Activated T-helper 2 cell treated with anti-CD3 and anti-CD28 coated beads, Interferon-gamma antibody, Interleukin-2, Interleukin-4, amounts not matched to agents 10 μg/mL and 5 μg/mL and 100 μg/mL, durations not matched to agents 14 hours and 24 hours and 36 hours (primary cell): ENCODE measurements around the gene RREB1. TPM values are rescaled to one million over a fixed set of nuclear protein-coding genes. Genes with fewer than 3 reads are reported as not detected.
"Not testable (repeated sequence)": the region's sequence is repeated elsewhere in the genome, so short reads cannot be mapped to it uniquely, and the experiment has no call there.

Experiments
- DNase-seq: peaks from one replicate; pipeline ENCODE4 v3.0.0; 2021; ENCODE audit warnings: low spot score
- H3K27ac Mint-ChIP-seq: one replicate; pipeline ENCODE4 v1.8.0; 2021; ENCODE audit warnings: mixed read lengths
- H3K27me3 Mint-ChIP-seq: one replicate; pipeline ENCODE4 v1.8.0; 2021; ENCODE audit warnings: low read depth, mixed read lengths
- H3K36me3 Mint-ChIP-seq: one replicate; pipeline ENCODE4 v1.8.0; 2021; ENCODE audit warnings: low read depth, mixed read lengths
- H3K4me1 Mint-ChIP-seq: one replicate; pipeline ENCODE4 v1.8.0; 2021; ENCODE audit warnings: low read depth, mixed read lengths
- H3K4me3 Mint-ChIP-seq: one replicate; pipeline ENCODE4 v1.8.0; 2021; ENCODE audit warnings: low read depth, mild to moderate bottlenecking, moderate library complexity, mixed read lengths
- H3K9me3 Mint-ChIP-seq: one replicate; pipeline ENCODE4 v1.8.0; 2021; ENCODE audit warnings: mixed read lengths
- intact Hi-C: fragments of 100-400 bp; cut with micrococcal nuclease; formaldehyde crosslinking; loops from one replicate; pipeline ENCODE4 v1.15.1; 2023
- total RNA-seq: library from RNA; stranded (reverse); gene quantifications from 2 replicates; pipeline ENCODE4 v1.2.3, GENCODE V29; 2022

RREB1 gene
- total RNA-seq, 1 donor from 2014 or later = 23.1 TPM

DNA sequence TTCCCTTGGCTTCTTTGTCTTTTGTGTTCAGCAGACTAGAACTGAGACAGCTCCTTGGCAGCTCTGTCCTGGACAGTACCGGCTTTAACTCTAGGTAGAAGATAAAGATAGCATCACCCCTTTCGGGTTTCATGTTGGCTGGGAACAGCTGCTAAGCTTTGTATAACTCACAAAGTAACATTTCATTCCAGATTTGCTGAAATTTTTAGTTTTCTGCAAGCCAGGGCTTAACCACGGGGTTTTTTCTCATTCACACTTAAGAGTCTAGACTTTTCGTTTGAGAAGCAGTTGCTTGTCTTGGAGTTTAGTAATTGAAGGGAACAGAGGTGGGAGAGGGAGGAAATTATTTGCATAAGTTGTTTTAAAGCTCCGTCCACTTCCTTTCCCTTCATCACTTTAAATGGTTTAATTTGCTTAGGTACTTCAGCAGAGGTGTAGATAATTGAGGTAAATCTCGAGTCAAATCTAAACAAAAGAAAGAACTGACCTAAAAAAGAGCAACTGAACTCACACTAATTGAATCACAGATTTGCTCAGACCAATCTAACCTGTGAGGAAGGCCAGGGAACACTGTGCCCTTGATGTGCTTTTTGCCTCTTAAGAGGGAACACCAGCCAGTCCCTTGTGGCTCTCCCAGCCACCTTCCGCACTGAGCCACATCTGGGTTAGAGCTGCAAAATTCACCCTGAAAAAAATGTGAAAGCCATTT, 48.3 kb downstream of the RREB1 start:
- no peaks in the 10 kb centered on the region for H3K9me3 Mint-ChIP-seq
- H3K27me3 Mint-ChIP-seq = no peaks in the 10 kb centered on the region
- H3K4me1 Mint-ChIP-seq = peaks cover 54% of the 10 kb centered on the region
- no peak for DNase-seq
- H3K36me3 Mint-ChIP-seq = peaks cover 20% of the 10 kb centered on the region
- H3K27ac Mint-ChIP-seq = peak overlapping the region; percentile 48
- intact Hi-C loops = loop anchor here (2.0 kb wide), 1 partner anchor 19 kb away; no protein-coding TSS in a partner anchor
- H3K4me3 Mint-ChIP-seq = no peak overlapping the region

- intact Hi-C loops = no loop called here
- Mint-ChIP-seq H3K27ac (no peak overlapping the region), H3K4me1 (peaks cover 56% of the 10 kb centered on the region), H3K4me3 (no peak overlapping the region), H3K27me3 (no peaks in the 10 kb centered on the region), H3K36me3 (peaks cover 20% of the 10 kb centered on the region), H3K9me3 (no peaks in the 10 kb centered on the region)
- no peak for DNase-seq
Measured at GRCh38 chr6:7156643-7157278, 49.0 kb downstream of the RREB1 start.

- DNase-seq, H3K9me3 Mint-ChIP-seq, H3K27ac Mint-ChIP-seq, intact Hi-C loops, H3K27me3 Mint-ChIP-seq, H3K4me3 Mint-ChIP-seq: not testable (repeated sequence)
- peaks cover 56% of the 10 kb centered on the region for H3K4me1 Mint-ChIP-seq
- H3K36me3 Mint-ChIP-seq = peaks cover 20% of the 10 kb centered on the region
Measured at GRCh38 chr6:7157307-7157706, 49.5 kb downstream of the RREB1 start.

DNA sequence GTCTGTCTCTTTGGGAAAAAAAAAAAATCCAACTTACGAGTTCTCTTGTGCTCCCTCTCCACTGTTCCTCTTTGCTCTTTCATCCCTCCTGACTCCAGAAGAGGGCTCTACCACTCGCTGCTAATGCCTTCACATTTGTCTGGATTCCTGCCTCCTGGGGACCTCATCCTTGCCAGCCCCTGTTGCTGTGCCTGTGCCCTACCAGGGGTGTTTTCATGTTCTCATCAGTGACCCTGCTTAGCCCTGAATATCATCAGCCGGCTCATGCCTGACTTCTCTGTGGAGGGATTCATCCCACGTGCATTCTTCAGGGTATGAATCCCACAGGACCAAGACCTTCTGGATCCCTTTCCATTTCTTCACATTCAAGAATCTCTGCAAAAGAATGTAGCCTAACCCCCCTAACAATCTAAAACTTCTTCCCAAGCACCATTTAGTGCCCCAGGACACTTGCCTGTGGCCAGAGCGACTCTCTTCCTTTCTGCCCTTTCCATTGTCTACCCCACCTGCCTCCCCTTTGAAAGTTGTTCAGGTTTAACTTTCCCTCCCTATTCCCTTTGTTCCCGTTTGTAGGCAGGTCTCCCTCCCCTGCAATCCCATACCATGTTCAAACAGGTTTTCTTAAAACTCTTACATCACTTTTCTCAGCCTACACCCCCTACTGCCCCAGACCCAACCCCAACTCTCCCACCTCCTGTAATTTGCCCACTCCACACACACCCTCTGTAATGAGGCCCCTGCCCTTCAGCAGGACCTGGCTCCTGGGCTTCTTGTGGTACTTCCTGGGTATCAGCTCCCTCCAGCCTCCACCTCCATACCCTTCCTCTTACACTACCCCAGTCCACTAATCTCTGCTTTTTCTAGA, 50.2 kb downstream of the RREB1 start:
- H3K4me3 Mint-ChIP-seq = no peak overlapping the region
- H3K27ac Mint-ChIP-seq = no peak overlapping the region
- H3K4me1 Mint-ChIP-seq = peaks cover 52% of the 10 kb centered on the region
- H3K36me3 Mint-ChIP-seq = peaks cover 18% of the 10 kb centered on the region
- intact Hi-C loops = no loop called here
- H3K9me3 Mint-ChIP-seq = no peaks in the 10 kb centered on the region
- DNase-seq = no peak
- no peaks in the 10 kb centered on the region for H3K27me3 Mint-ChIP-seq

GRCh38 chr6:7159790-7160525, 52.2 kb downstream of the RREB1 start:
- intact Hi-C loops = no loop called here
- no peak overlapping the region for H3K27ac Mint-ChIP-seq
- H3K36me3 Mint-ChIP-seq = peaks cover 16% of the 10 kb centered on the region
- H3K9me3 Mint-ChIP-seq = no peaks in the 10 kb centered on the region
- no peaks in the 10 kb centered on the region for H3K27me3 Mint-ChIP-seq
- no peak for DNase-seq
- H3K4me1 Mint-ChIP-seq = peaks cover 36% of the 10 kb centered on the region
- H3K4me3 Mint-ChIP-seq = no peak overlapping the region

DNA sequence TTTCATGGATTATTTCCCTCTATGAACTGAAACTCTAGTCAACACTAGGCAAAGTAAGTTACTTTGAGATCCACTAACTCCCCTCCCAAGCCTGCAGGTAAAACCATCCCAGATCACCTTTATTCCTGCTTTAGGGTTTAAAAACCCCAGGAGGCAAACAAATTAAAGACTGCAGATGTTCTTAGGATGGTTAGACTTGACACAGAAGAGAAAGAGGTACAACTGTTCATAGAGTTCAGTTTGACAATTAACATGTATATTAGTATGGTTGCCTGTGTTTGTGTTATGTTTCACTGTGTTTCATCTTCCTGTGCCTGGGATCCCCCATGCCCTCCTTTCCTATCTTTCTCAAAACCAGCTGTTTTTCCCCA, 53.5 kb downstream of the RREB1 start:
- Mint-ChIP-seq H3K27me3 (no peaks in the 10 kb centered on the region), H3K36me3 (peaks cover 18% of the 10 kb centered on the region), H3K4me1 (peaks cover 26% of the 10 kb centered on the region), H3K4me3 (no peak overlapping the region), H3K9me3 (no peaks in the 10 kb centered on the region), H3K27ac (no peak overlapping the region)
- DNase-seq = no peak
- intact Hi-C loops = no loop called here

DNA sequence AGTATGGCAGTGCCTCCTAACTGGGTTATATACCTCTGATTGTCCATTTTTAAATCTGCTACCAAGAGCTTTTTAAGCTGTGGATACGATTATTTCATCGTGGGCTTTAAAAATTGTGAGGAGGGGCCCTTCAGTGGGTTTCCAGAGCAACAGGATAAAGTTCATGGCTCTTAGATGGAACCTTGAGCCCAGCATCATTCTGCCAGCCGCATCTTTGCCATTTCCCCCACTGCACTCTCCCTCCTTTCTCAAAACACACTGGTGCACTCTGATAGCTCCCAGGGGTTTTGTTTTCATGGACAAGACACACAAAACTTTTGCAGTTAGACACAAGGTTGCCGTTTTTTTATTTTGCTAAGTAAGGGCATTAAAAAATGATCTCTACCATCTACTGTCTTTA, 54.1 kb downstream of the RREB1 start:
- DNase-seq = no peak
- no peaks in the 10 kb centered on the region for H3K27me3 Mint-ChIP-seq
- H3K4me1 Mint-ChIP-seq = peaks cover 22% of the 10 kb centered on the region
- no peaks in the 10 kb centered on the region for H3K9me3 Mint-ChIP-seq
- H3K4me3 Mint-ChIP-seq = no peak overlapping the region
- intact Hi-C loops = no loop called here
- H3K36me3 Mint-ChIP-seq = peaks cover 18% of the 10 kb centered on the region
- H3K27ac Mint-ChIP-seq = no peak overlapping the region

DNA sequence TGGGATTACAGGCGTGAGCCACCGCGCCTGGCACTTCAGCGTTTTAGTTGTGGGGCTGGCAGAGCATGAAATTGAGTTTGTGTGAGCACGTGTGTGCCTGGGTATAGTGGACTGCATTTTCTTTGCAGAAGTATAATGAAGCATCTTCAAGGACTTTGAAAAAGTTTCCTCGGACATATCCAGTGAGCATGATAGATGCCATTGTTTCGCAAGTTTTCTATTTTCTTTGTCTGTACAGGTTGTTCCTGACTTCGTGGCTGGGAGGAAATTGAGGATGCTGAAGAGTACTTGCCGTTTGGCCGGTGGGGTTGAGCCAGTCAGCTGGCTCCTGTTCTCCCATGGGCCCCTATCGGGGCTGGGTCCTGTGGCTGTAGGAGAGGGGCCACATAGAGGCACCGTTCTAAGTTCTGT, 55.9 kb downstream of the RREB1 start:
- Mint-ChIP-seq H3K36me3 (peaks cover 9% of the 10 kb centered on the region), H3K27me3 (no peaks in the 10 kb centered on the region), H3K9me3 (no peaks in the 10 kb centered on the region), H3K27ac (no peak overlapping the region), H3K4me3 (no peak overlapping the region), H3K4me1 (peaks cover 17% of the 10 kb centered on the region)
- intact Hi-C loops = no loop called here
- DNase-seq = no peak

DNA sequence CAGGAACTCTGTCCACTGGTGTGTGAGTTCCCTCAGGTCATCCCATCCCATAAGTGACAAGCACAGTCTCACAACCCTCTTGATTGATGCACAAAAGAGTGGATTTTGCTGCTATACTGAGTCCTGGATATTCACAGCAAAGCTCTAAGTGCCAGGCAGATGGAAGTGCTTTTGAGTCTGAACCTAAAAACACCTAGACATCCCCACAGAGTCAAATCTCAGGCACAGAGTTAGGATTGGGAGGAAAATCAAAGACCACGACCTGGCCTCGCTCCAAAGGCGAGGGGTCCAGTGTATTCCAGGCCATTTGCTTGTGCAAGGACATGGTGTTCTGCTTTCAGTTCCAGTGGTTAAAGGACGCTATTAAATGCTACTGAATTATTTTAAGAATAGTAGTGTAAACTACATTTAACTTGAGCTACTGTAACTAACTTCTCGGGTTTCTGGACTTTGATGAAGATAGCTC, 56.8 kb downstream of the RREB1 start:
- H3K27me3 Mint-ChIP-seq = no peaks in the 10 kb centered on the region
- H3K27ac Mint-ChIP-seq = no peak overlapping the region
- DNase-seq = no peak
- no peaks in the 10 kb centered on the region for H3K9me3 Mint-ChIP-seq
- H3K36me3 Mint-ChIP-seq = peaks cover 9% of the 10 kb centered on the region
- intact Hi-C loops = no loop called here
- no peak overlapping the region for H3K4me3 Mint-ChIP-seq
- H3K4me1 Mint-ChIP-seq = peaks cover 12% of the 10 kb centered on the region

- no peak for DNase-seq
- Mint-ChIP-seq H3K4me1 (peaks cover 12% of the 10 kb centered on the region), H3K27me3 (no peaks in the 10 kb centered on the region), H3K27ac (no peak overlapping the region), H3K4me3 (no peak overlapping the region), H3K36me3 (peaks cover 9% of the 10 kb centered on the region), H3K9me3 (no peaks in the 10 kb centered on the region)
- intact Hi-C loops = no loop called here
Measured at GRCh38 chr6:7165002-7165889, 57.5 kb downstream of the RREB1 start.

GRCh38 chr6:7165890-7166267, 58.1 kb downstream of the RREB1 start:
- Mint-ChIP-seq H3K27ac (no peak overlapping the region), H3K9me3 (no peaks in the 10 kb centered on the region), H3K27me3 (no peaks in the 10 kb centered on the region), H3K4me1 (peaks cover 13% of the 10 kb centered on the region), H3K36me3 (peaks cover 9% of the 10 kb centered on the region), H3K4me3 (no peak overlapping the region)
- intact Hi-C loops = no loop called here
- DNase-seq = no peak
